WTC11 (cell line): Measurements from ENCODE around the gene NOL4. TPM values are rescaled to one million over a fixed set of nuclear protein-coding genes. Genes with fewer than 3 reads are reported as not detected.

Source experiments
- ATAC-seq: fragments of 200-7000 bp; cut with Tn5 transposase; 2 replicates; pipeline ENCODE4 v1.10.0; 2021; ENCODE audit warnings: mild to moderate bottlenecking, moderate library complexity
- CTCF ChIA-PET: fragments of 300-600 bp; sonication (Branson Sonifier 250); formaldehyde crosslinking; loops from one replicate; lab custom pipeline; 2021; ENCODE audit warnings: antibody characterized with exemption; lab: Charles Lee
- POLR2A ChIA-PET: fragments of 350-600 bp; sonication (Branson Sonifier 250); formaldehyde crosslinking; loops from one replicate; lab custom pipeline; 2021; ENCODE audit warnings: antibody characterized with exemption; lab: Charles Lee
- DNase-seq: peaks from one replicate; pipeline ENCODE4 v3.0.0; 2021; ENCODE audit warnings: low spot score
- H3K27ac Mint-ChIP-seq: 2 replicates; pipeline ENCODE4 v1.8.0; 2021; ENCODE audit warnings: mixed read lengths
- H3K27me3 Mint-ChIP-seq: 2 replicates; pipeline ENCODE4 v1.8.0; 2021; ENCODE audit warnings: low read depth, mild to moderate bottlenecking, moderate library complexity, mixed read lengths
- H3K36me3 Mint-ChIP-seq: 2 replicates; pipeline ENCODE4 v1.8.0; 2021; ENCODE audit warnings: mixed read lengths
- H3K4me1 Mint-ChIP-seq: 2 replicates; pipeline ENCODE4 v1.8.0; 2022; ENCODE audit warnings: mixed read lengths
- H3K4me3 Mint-ChIP-seq: 2 replicates; pipeline ENCODE4 v1.8.0; 2021; ENCODE audit warnings: mild to moderate bottlenecking, moderate library complexity, mixed read lengths
- H3K9me3 Mint-ChIP-seq: 2 replicates; pipeline ENCODE4 v1.8.0; 2021; ENCODE audit warnings: mixed read lengths
- AFF4 ChIP-seq: sonication (generic); formaldehyde crosslinking; IDR thresholded peaks from 2 replicates; pipeline ENCODE4 v1.8.1; 2023; ENCODE audit warnings: mild to moderate bottlenecking, missing genetic modification reagents, borderline replicate concordance
- CREB1 ChIP-seq: sonication (generic); formaldehyde crosslinking; IDR thresholded peaks from 2 replicates; pipeline ENCODE4 v1.8.0; 2023; ENCODE audit warnings: mild to moderate bottlenecking, missing genetic modification reagents
- EMX1 ChIP-seq: fragments of 250-450 bp; sonication (Bioruptor Pico); IDR thresholded peaks from 2 replicates; pipeline ENCODE4 v1.8.0; 2021; ENCODE audit warnings: mild to moderate bottlenecking
- GABPB1 ChIP-seq: sonication (generic); formaldehyde crosslinking; IDR thresholded peaks from 2 replicates; pipeline ENCODE4 v1.8.1; 2023; ENCODE audit warnings: mild to moderate bottlenecking, missing genetic modification reagents
- GRHL2 ChIP-seq: fragments of 250-450 bp; sonication (Bioruptor Pico); IDR thresholded peaks from 2 replicates; pipeline ENCODE4 v1.8.0; 2022; ENCODE audit warnings: mild to moderate bottlenecking, moderate library complexity; ENCODE audit not compliant: insufficient replicate concordance, severe bottlenecking
- GTF2I ChIP-seq: fragments of 250-450 bp; sonication (Bioruptor Pico); conservative IDR thresholded peaks from 2 replicates; pipeline ENCODE4 v1.4.0; 2021; ENCODE audit warnings: mild to moderate bottlenecking
- PRDM15 ChIP-seq: sonication (generic); formaldehyde crosslinking; IDR thresholded peaks from 2 replicates; pipeline ENCODE4 v1.8.0; 2022; ENCODE audit warnings: missing genetic modification reagents
- RORB ChIP-seq: fragments of 250-450 bp; sonication (Bioruptor Pico); IDR thresholded peaks from 2 replicates; pipeline ENCODE4 v1.9.0; 2021; ENCODE audit warnings: mild to moderate bottlenecking
- USF2 ChIP-seq: sonication (generic); formaldehyde crosslinking; IDR thresholded peaks from 2 replicates; pipeline ENCODE4 v1.8.1; 2023; ENCODE audit warnings: mild to moderate bottlenecking, missing genetic modification reagents, moderate library complexity
- ZNF138 ChIP-seq: sonication (generic); formaldehyde crosslinking; conservative IDR thresholded peaks from 2 replicates; pipeline ENCODE4 v1.8.1; 2022; ENCODE audit warnings: mild to moderate bottlenecking, moderate library complexity, missing genetic modification reagents
- ZNF219 ChIP-seq: sonication (generic); formaldehyde crosslinking; IDR thresholded peaks from 2 replicates; pipeline ENCODE4 v1.8.0; 2023; ENCODE audit warnings: missing genetic modification reagents, mild to moderate bottlenecking, borderline replicate concordance
- ZNF396 ChIP-seq: fragments of 250-450 bp; sonication (Bioruptor Pico); IDR thresholded peaks from 2 replicates; pipeline ENCODE4 v1.8.0; 2021; ENCODE audit warnings: mild to moderate bottlenecking, moderate library complexity, borderline replicate concordance
- total RNA-seq: library from RNA; stranded (reverse); gene quantifications from 3 replicates; pipeline ENCODE4 v1.2.3, GENCODE V29; 2021
- TF ChIP-seq, protein P1 (sequence below): sonication (generic); formaldehyde crosslinking; IDR thresholded peaks from 2 replicates; pipeline ENCODE4 v1.8.0; 2022; ENCODE audit warnings: mild to moderate bottlenecking, missing genetic modification reagents
- TF ChIP-seq, protein P2 (sequence below): fragments of 250-450 bp; sonication (Bioruptor Pico); IDR thresholded peaks from 2 replicates; pipeline ENCODE4 v1.9.0; 2021; ENCODE audit warnings: mild to moderate bottlenecking
- TF ChIP-seq, protein P3 (sequence below): sonication (generic); formaldehyde crosslinking; IDR thresholded peaks from 2 replicates; pipeline ENCODE4 v1.8.1; 2022; ENCODE audit warnings: mild to moderate bottlenecking, moderate library complexity, missing genetic modification reagents
- TF ChIP-seq, protein P4 (sequence below): fragments of 250-450 bp; sonication (Bioruptor Pico); IDR thresholded peaks from 2 replicates; pipeline ENCODE4 v1.9.0; 2021; ENCODE audit warnings: moderate library complexity, mild to moderate bottlenecking, inconsistent platforms, borderline replicate concordance

Gene NOL4
- total RNA-seq, 1 experiment from 2014 or later = 1.2 TPM

- ATAC-seq (no peak), DNase-seq (no peak)
- H3K27ac Mint-ChIP-seq = no peak overlapping the region
- H3K36me3 Mint-ChIP-seq = peaks cover 22% of the 10 kb centered on the region
- CTCF ChIA-PET = interaction anchor here (0.6 to 1.5 kb wide), 6 partner anchors 10 to 59 kb away, joined by 3 to 8 read pairs (median 3); partner anchors contain the start of gene NOL4
- H3K4me1 Mint-ChIP-seq = peaks cover 8% of the 10 kb centered on the region
- H3K9me3 Mint-ChIP-seq = peaks cover 34% of the 10 kb centered on the region
- TF ChIP-seq RORB (CRISPR knock-in tag) = no peak
- no peak for TF ChIP-seq ZNF396
- TF ChIP-seq PRDM15 (CRISPR knock-in tag) = no peak
- TF ChIP-seq ZNF219 (CRISPR knock-in tag) = no peak
- no peak for TF ChIP-seq EMX1 (CRISPR knock-in tag)
- TF ChIP-seq, protein P1, sequence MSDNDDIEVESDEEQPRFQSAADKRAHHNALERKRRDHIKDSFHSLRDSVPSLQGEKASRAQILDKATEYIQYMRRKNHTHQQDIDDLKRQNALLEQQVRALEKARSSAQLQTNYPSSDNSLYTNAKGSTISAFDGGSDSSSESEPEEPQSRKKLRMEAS = no peak
- no peak for TF ChIP-seq CREB1 (CRISPR knock-in tag)
- TF ChIP-seq, protein P2, sequence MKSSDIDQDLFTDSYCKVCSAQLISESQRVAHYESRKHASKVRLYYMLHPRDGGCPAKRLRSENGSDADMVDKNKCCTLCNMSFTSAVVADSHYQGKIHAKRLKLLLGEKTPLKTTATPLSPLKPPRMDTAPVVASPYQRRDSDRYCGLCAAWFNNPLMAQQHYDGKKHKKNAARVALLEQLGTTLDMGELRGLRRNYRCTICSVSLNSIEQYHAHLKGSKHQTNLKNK = no peak
- TF ChIP-seq GABPB1 = no peak
- TF ChIP-seq ZNF138 = no peak
- TF ChIP-seq USF2 = no peak
- POLR2A ChIA-PET = interaction anchor here (0.6 kb wide), 1 partner anchor 130 kb away, joined by 3 read pairs; no protein-coding TSS in a partner anchor
- H3K4me3 Mint-ChIP-seq = no peak overlapping the region
- H3K27me3 Mint-ChIP-seq = no peaks in the 10 kb centered on the region
Observed at GRCh38 chr18:34261865-34262780, 37.4 kb upstream of the NOL4 start.

DNA sequence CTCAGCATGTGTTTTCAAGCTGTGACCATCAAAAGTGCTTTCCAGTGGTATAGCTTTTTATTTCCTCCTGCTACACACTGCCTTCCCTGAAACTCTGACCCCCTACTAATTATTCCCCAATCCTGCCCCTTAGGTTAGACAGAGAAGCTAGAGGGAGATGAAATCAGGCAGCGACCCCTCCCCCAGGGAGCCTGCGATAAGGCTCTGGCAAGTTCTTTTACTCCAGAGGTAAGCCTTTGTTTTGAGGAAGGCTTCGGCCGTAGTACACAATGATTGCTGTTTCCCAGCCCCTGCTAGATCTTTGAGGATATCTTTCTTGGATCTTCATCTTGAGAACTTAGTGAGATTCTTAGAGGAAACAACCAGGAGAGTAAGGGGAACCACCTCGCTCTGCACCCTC, 33.5 kb upstream of the NOL4 start:
- no peaks in the 10 kb centered on the region for H3K27me3 Mint-ChIP-seq
- H3K27ac Mint-ChIP-seq = no peak overlapping the region
- no peaks in the 10 kb centered on the region; the same call in 1 of the 2 replicates for H3K36me3 Mint-ChIP-seq
- ChIA-PET POLR2A (no interaction called here), CTCF (no interaction called here)
- TF ChIP-seq GTF2I (CRISPR knock-in tag) = no peak
- TF ChIP-seq ZNF219 (CRISPR knock-in tag) = no peak
- TF ChIP-seq, protein P3, sequence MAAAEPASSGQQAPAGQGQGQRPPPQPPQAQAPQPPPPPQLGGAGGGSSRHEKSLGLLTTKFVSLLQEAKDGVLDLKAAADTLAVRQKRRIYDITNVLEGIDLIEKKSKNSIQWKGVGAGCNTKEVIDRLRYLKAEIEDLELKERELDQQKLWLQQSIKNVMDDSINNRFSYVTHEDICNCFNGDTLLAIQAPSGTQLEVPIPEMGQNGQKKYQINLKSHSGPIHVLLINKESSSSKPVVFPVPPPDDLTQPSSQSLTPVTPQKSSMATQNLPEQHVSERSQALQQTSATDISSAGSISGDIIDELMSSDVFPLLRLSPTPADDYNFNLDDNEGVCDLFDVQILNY = no peak
- no peak for TF ChIP-seq GRHL2 (CRISPR knock-in tag)
- TF ChIP-seq AFF4 = no peak
- TF ChIP-seq, protein P4, sequence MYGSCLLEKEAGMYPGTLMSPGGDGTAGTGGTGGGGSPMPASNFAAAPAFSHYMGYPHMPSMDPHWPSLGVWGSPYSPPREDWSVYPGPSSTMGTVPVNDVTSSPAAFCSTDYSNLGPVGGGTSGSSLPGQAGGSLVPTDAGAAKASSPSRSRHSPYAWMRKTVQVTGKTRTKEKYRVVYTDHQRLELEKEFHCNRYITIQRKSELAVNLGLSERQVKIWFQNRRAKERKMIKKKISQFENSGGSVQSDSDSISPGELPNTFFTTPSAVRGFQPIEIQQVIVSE (CRISPR knock-in tag) = no peak
- peak; percentile 75 for ATAC-seq
- DNase-seq = no peak
- peaks cover 8% of the 10 kb centered on the region for H3K4me1 Mint-ChIP-seq
- no peak overlapping the region for H3K4me3 Mint-ChIP-seq
- peaks cover 33% of the 10 kb centered on the region for H3K9me3 Mint-ChIP-seq
